Tibial nerve (tissue), 4 donors: Measurements from ENCODE around the gene BTC. TPM values are rescaled to one million over a fixed set of nuclear protein-coding genes. Genes with fewer than 3 reads are reported as not detected.

Experiments used
- DNase-seq, 2 donors: peaks; one replicate each; pipeline ENCODE4 v3.0.0-alpha.2; 2019; ENCODE audit warnings: low spot score in 2 of 2
- H3K27ac ChIP-seq, 4 donors: fragments of 200-600 bp; sonication (generic) in 3 of 4; one replicate each; pipeline ENCODE4 v1.5.1; 2017 to 2019; ENCODE audit warnings: mild to moderate bottlenecking in 1 of 4
- H3K27me3 ChIP-seq, 2 donors: fragments of 200-600 bp; sonication (generic) in 1 of 2; one replicate each; pipeline versions ENCODE4 v1.5.1 to v1.6.0; 2017 to 2019
- H3K36me3 ChIP-seq, 3 donors: fragments of 200-600 bp; sonication (generic); one replicate each; pipeline ENCODE4 v1.5.1; 2018 to 2019
- H3K4me1 ChIP-seq, 4 donors: fragments of 200-600 bp; sonication (generic) in 3 of 4; one replicate each; pipeline ENCODE4 v1.5.1; 2017 to 2019
- H3K4me3 ChIP-seq, 4 donors: fragments of 200-600 bp; sonication (generic) in 3 of 4; one replicate each; pipeline ENCODE4 v1.5.1; 2017 to 2019; ENCODE audit warnings: mild to moderate bottlenecking in 1 of 4, moderate library complexity in 1 of 4
- H3K9me3 ChIP-seq, 4 donors: fragments of 200-600 bp; sonication (generic) in 3 of 4; one replicate each; pipeline ENCODE4 v1.5.1; 2017 to 2019
- EP300 ChIP-seq, 2 donors: sonication (generic); formaldehyde crosslinking; IDR thresholded peaks; one replicate each; pipeline ENCODE4 v1.6.1; 2017; ENCODE audit warnings: antibody characterized with exemption in 2 of 2, mild to moderate bottlenecking in 1 of 2
- POLR2A ChIP-seq, 2 donors: fragments of 450-650 bp; IDR thresholded peaks; one replicate each; pipeline ENCODE4 v1.6.1; 2017; ENCODE audit warnings: antibody characterized with exemption in 2 of 2, mild to moderate bottlenecking in 2 of 2, moderate library complexity in 2 of 2
- WGBS, 2 donors: methylation state at CpG; one replicate each; pipeline ENCODE4 v1.1.5; 2018; 5-methylcytosine and 5-hydroxymethylcytosine counted together
- total RNA-seq, 4 donors: library from RNA; depleted of rRNA; stranded (reverse); fragments of >200 nt; gene quantifications; one replicate each; pipeline ENCODE4 v1.1.0, GENCODE V29; 2016
- TF ChIP-seq, protein P1 (sequence below), 5 experiments: fragments of 200-600 bp in 3 of 5; fragments of 450-650 bp in 2 of 5; sonication (generic) in 3 of 5; IDR thresholded peaks; one replicate each; pipeline ENCODE4 v1.5.1; 2016 to 2019; ENCODE audit warnings: antibody characterized with exemption in 5 of 5, mild to moderate bottlenecking in 3 of 5, moderate library complexity in 2 of 5

BTC gene
- total RNA-seq, 4 donors from 2014 or later = 0.30 to 1.7 (median 0.90) TPM

DNA sequence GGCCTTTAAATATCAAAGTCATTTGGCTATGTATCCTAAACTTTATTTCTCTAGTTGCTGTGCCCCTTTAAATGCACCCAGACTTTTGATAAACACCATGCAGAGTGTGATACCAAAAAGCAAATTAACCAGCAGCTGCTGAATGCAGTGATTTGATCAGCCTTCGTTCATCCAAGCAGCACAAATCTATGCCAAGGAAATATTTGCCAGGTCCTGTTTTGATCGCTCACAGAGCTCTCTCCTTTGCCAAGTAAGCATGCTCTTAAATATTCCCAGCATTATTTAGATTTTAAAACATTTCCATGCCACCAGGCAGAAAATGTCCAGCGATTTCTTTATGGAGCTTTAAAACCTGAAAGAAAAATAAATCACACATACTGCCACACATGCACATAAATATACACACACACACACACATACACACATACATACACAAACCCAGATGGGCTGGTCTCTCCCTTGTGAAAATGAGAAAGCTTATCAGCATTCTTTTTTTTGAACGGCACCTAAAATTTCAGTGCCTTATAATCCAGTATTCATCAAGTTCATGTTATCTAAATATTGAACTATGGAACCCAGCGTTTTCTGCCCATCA, 35.7 kb downstream of the BTC start:
- Histone ChIP-seq H3K27ac (no peak overlapping the region), H3K27me3 (no peaks in the 10 kb centered on the region), H3K4me3 (no peak overlapping the region), H3K4me1 (no peaks in the 10 kb centered on the region), H3K9me3 (no peaks in the 10 kb centered on the region), H3K36me3 (no peaks in the 10 kb centered on the region)
- DNase-seq = no peak
- no peak for TF ChIP-seq EP300 (IDR thresholded peaks at IDR 0.05)
- TF ChIP-seq POLR2A (IDR thresholded peaks at IDR 0.05) = no peak
- TF ChIP-seq, protein P1, sequence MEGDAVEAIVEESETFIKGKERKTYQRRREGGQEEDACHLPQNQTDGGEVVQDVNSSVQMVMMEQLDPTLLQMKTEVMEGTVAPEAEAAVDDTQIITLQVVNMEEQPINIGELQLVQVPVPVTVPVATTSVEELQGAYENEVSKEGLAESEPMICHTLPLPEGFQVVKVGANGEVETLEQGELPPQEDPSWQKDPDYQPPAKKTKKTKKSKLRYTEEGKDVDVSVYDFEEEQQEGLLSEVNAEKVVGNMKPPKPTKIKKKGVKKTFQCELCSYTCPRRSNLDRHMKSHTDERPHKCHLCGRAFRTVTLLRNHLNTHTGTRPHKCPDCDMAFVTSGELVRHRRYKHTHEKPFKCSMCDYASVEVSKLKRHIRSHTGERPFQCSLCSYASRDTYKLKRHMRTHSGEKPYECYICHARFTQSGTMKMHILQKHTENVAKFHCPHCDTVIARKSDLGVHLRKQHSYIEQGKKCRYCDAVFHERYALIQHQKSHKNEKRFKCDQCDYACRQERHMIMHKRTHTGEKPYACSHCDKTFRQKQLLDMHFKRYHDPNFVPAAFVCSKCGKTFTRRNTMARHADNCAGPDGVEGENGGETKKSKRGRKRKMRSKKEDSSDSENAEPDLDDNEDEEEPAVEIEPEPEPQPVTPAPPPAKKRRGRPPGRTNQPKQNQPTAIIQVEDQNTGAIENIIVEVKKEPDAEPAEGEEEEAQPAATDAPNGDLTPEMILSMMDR (IDR thresholded peaks at IDR 0.05) = no peak
- 61 to 62% methylated on average over 5 of the region's 5 CpGs for WGBS, 2 donors

DNA sequence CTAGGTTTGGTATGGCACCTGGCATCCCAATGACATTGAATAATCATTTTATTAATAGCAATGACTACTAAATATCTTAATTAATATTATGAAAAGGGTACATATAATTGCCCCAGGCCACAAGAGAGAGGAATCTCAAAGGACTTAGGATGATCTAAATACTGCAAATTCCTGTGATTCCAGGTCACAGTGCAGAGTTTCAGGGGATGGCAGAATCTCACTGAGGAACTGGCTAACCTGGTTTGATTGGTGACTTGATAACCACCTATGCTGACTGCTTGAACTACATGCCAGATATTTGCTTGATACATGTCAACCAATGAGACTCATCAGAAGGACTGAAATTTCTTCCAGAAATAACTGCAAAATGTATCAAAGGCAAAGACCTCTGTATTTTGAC, 37.2 kb downstream of the BTC start:
- no peak for DNase-seq

DNA sequence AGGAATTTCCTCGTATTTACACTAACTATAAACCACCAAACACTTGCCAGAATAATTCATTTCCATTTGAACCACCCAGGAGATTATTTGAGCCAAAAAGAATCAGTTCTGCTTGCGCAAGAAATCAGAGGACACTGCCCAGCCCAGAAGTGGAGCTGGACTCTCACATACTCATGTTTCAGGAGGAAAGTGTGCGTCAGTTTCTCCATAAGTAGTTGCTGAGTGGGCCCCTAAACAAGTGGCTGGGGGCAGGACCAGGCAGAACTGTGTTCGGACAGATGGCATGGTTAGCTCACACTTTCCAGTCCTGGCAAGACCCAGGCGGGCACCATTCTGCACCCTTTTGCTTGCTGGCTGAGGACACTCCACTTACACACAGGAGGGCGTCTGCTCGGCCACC, 38.8 kb downstream of the BTC start:
- Histone ChIP-seq H3K9me3 (no peaks in the 10 kb centered on the region), H3K27me3 (no peaks in the 10 kb centered on the region), H3K4me1 (no peaks in the 10 kb centered on the region), H3K4me3 (no peak overlapping the region), H3K36me3 (no peaks in the 10 kb centered on the region), H3K27ac (no peak overlapping the region)
- no peak for DNase-seq
- TF ChIP-seq, protein P1 (IDR thresholded peaks at IDR 0.05) = no peak
- no peak for TF ChIP-seq POLR2A (IDR thresholded peaks at IDR 0.05)
- no peak for TF ChIP-seq EP300 (IDR thresholded peaks at IDR 0.05)
- WGBS, 2 donors = 74 to 77% methylated on average over 7 of the region's 7 CpGs

More for the DNA sequence above, 37.2 kb downstream of the BTC start:
- Histone ChIP-seq H3K27ac (no peak overlapping the region), H3K27me3 (no peaks in the 10 kb centered on the region), H3K4me3 (no peak overlapping the region), H3K36me3 (no peaks in the 10 kb centered on the region), H3K4me1 (no peaks in the 10 kb centered on the region), H3K9me3 (no peaks in the 10 kb centered on the region)
- TF ChIP-seq, protein P1 (IDR thresholded peaks at IDR 0.05) = no peak
- TF ChIP-seq EP300 (IDR thresholded peaks at IDR 0.05) (no peak), POLR2A (IDR thresholded peaks at IDR 0.05) (no peak)

DNA sequence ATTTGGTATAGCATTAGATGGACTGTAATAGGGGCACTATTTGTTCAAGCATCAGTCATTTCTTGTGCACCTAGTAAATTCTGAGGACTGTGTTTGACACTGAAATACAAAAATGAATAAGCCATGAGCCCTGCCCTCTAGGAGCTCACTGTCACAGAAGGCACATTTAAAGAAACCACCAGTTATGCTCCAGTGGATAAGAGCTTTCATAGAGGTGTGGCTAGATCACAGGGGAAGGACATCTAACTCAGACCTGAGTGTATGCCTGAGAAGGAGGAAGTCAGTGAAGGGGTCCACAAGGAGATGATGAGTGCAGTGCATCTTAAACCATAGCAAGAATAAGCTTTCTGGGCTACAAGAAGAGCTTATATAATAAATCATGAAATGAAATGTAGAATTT, 40.1 kb downstream of the BTC start:
- H3K4me3 ChIP-seq = no peak overlapping the region
- no peaks in the 10 kb centered on the region for H3K9me3 ChIP-seq
- no peaks in the 10 kb centered on the region for H3K36me3 ChIP-seq
- H3K27me3 ChIP-seq = no peaks in the 10 kb centered on the region
- H3K27ac ChIP-seq = no peak overlapping the region
- TF ChIP-seq, protein P1 (IDR thresholded peaks at IDR 0.05) = no peak
- no peak for TF ChIP-seq EP300 (IDR thresholded peaks at IDR 0.05)
- TF ChIP-seq POLR2A (IDR thresholded peaks at IDR 0.05) = no peak
- DNase-seq = no peak
- no peaks in the 10 kb centered on the region for H3K4me1 ChIP-seq

DNA sequence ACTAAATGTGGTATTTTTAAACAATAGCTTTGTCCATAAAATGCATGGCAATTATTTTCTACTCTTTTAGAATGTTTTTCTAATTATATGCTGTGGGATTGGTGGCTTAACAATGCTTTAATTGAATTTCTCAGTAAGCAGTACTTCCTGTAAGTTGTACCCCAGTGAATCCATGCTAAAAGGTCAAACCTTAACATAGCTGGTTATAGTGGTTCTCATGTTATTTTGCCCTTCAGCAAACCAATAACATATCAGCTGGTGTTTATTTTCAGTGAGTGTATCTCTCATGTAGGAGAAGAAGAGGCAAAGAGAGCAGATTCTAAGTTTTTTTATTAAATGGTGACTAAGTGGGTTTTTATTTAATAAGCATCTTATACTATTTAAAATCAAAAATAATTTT, 41.5 kb downstream of the BTC start:
- no peak for DNase-seq
- no peaks in the 10 kb centered on the region for H3K9me3 ChIP-seq
- H3K36me3 ChIP-seq = no peaks in the 10 kb centered on the region
- H3K4me1 ChIP-seq = no peaks in the 10 kb centered on the region
- H3K4me3 ChIP-seq = no peak overlapping the region
- no peak overlapping the region for H3K27ac ChIP-seq
- H3K27me3 ChIP-seq = no peaks in the 10 kb centered on the region
- TF ChIP-seq, protein P1 (IDR thresholded peaks at IDR 0.05) = no peak
- no peak for TF ChIP-seq POLR2A (IDR thresholded peaks at IDR 0.05)
- no peak for TF ChIP-seq EP300 (IDR thresholded peaks at IDR 0.05)
